Measurements from ENCODE around the gene RYR2.

GRCh38 chr1:237031480-237031879, 10.5 kb upstream of the RYR2 start:
- no peak for TF ChIP-seq GATA2 (IDR thresholded peaks at IDR 0.05; ENCODE audit: low read depth, low read length)
- no peak for TF ChIP-seq GATA3 (IDR thresholded peaks at IDR 0.05; ENCODE audit: low read depth, low read length)

Measured in SH-SY5Y (cell line).